Body of pancreas (tissue), 4 donors: Measurements from ENCODE around the gene CACNA2D3. TPM values are rescaled to one million over a fixed set of nuclear protein-coding genes. Genes with fewer than 3 reads are reported as not detected.

Experiments
- ATAC-seq: fragments of 150-250 bp; one replicate; pipeline ENCODE4 v1.9.1; 2016
- DNase-seq, 4 donors: peaks; one replicate each; pipeline ENCODE4 v3.0.0-alpha.2; 2019
- H3K27ac ChIP-seq, 4 donors: fragments of 200-600 bp; sonication (generic); 1 replicate in 3 of 4; 2 replicates in 1 of 4; pipeline versions ENCODE4 v1.5.1 to v1.6.1; 2016 to 2019; ENCODE audit warnings: mild to moderate bottlenecking in 1 of 4, mixed read lengths in 1 of 4, moderate library complexity in 1 of 4
- H3K27me3 ChIP-seq, 2 donors: fragments of 200-600 bp; sonication (generic); one replicate each; pipeline ENCODE4 v1.6.0; 2016; ENCODE audit warnings: mild to moderate bottlenecking in 1 of 2
- H3K36me3 ChIP-seq, 2 donors: fragments of 200-600 bp; sonication (generic); replicated peaks in 1 of 2; 2 replicates each; pipeline ENCODE4 v1.5.1; 2016; ENCODE audit warnings: low read depth in 2 of 2; ENCODE audit not compliant: insufficient read depth in 1 of 2
- H3K4me1 ChIP-seq: fragments of 200-600 bp; sonication (generic); one replicate; pipeline ENCODE4 v1.6.0; 2016
- H3K4me3 ChIP-seq, 2 donors: fragments of 200-600 bp; sonication (generic); 1 replicate in 1 of 2; 2 replicates in 1 of 2; pipeline ENCODE4 v1.5.1; 2016 to 2019
- H3K9me3 ChIP-seq, 3 donors: fragments of 200-600 bp; sonication (generic); 1 replicate in 2 of 3; 2 replicates in 1 of 3; pipeline ENCODE4 v1.5.1; 2016
- CTCF ChIP-seq, 7 experiments: fragments of 450-650 bp in 4 of 7; fragments of 200-600 bp in 3 of 7; sonication (generic) in 3 of 7; IDR thresholded peaks; one replicate each; pipeline ENCODE4 v1.5.1; 2016 to 2019; ENCODE audit warnings: antibody characterized with exemption in 7 of 7
- POLR2A ChIP-seq, 3 donors: fragments of 450-650 bp; IDR thresholded peaks; one replicate each; pipeline ENCODE4 v1.6.1; 2016; ENCODE audit warnings: antibody characterized with exemption in 3 of 3, mild to moderate bottlenecking in 2 of 3
- WGBS, 2 donors: methylation state at CpG; one replicate each; pipeline ENCODE4 v1.1.5; 2017; 5-methylcytosine and 5-hydroxymethylcytosine counted together
- intact Hi-C: fragments of 100-400 bp; cut with DNase I; formaldehyde crosslinking; loops from one replicate; pipeline ENCODE4 v1.15.1; 2023
- total RNA-seq, 2 donors: library from RNA; depleted of rRNA; stranded (reverse); fragments of >200 nt; gene quantifications; one replicate each; pipeline ENCODE4 v1.1.0, GENCODE V29; 2016

Gene CACNA2D3
- total RNA-seq, 2 donors from 2014 or later, result not detected

DNA sequence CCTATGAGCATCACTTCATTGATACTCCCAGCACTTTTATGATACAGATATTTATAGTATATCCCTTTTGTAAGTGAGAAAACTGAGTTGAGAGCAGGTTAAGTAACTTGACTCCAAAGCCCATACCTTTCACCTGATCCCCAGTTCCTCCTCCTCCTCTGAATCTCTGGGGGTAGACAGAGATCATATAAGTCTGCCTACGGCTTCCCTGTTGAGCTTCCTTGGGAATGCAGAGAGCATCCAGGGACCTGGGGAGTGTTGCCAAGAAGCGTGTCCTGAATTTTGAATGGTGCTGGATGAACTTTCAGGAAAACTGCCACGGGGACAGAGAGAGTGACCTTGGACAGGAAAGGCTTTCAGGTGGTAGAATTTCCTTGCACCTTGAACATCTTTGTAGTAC, 537.0 kb downstream of the CACNA2D3 start:
- DNase-seq, result no peak

DNA sequence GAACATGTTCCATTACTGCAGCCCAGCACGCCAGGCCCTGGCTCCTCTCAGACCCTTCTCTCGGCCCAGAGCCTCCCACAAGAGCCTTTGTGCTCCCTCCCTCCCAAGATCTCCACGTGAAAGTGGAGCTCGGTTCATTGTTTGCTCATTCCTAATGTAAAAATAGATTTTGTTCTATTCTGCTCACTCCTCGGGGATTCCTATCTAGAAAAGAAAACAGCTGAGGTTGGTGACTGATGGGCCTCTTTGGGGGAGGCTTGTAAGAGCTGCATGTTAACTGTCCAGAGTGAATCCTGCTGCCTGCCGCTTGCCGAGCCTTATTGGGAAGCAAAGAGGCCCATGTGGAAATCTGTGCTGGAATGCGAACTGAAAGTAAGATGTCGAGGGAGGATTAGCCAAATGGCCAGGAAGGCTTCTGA, 538.4 kb downstream of the CACNA2D3 start:
- Histone ChIP-seq H3K4me3 (no peak overlapping the region), H3K36me3 (no peaks in the 10 kb centered on the region), H3K27me3 (no peaks in the 10 kb centered on the region), H3K27ac (peak overlapping the region in 1 of 4 donors; percentile 5), H3K4me1 (no peaks in the 10 kb centered on the region), H3K9me3 (no peaks in the 10 kb centered on the region)
- intact Hi-C loops, result no loop called here
- TF ChIP-seq POLR2A (IDR thresholded peaks at IDR 0.05) (no peak), CTCF (IDR thresholded peaks at IDR 0.05) (no peak)
- DNase-seq (peak in 3 of 4 donors; percentile 14 to 32 (median 15)), ATAC-seq (no peak)
- 56 to 58% methylated on average over 9 of the region's 9 CpGs for WGBS, 2 donors

More for the DNA sequence above, 537.0 kb downstream of the CACNA2D3 start:
- H3K4me3 ChIP-seq, result no peak overlapping the region
- no peaks in the 10 kb centered on the region for H3K4me1 ChIP-seq
- H3K9me3 ChIP-seq, result no peaks in the 10 kb centered on the region
- no peak overlapping the region for H3K27ac ChIP-seq
- no peak for ATAC-seq
- H3K27me3 ChIP-seq, result no peaks in the 10 kb centered on the region
- WGBS, 2 donors, result 54 to 60% methylated on average over 3 of the region's 3 CpGs
- intact Hi-C loops, result no loop called here
- no peaks in the 10 kb centered on the region for H3K36me3 ChIP-seq
- no peak for TF ChIP-seq CTCF (IDR thresholded peaks at IDR 0.05)
- TF ChIP-seq POLR2A (IDR thresholded peaks at IDR 0.05), result no peak

GRCh38 chr3:54661151-54661550, 538.8 kb downstream of the CACNA2D3 start:
- no peaks in the 10 kb centered on the region for H3K9me3 ChIP-seq
- H3K27me3 ChIP-seq, result no peaks in the 10 kb centered on the region
- DNase-seq (no peak), ATAC-seq (no peak)
- H3K36me3 ChIP-seq, result no peaks in the 10 kb centered on the region
- 61 to 62% methylated on average over 3 of the region's 3 CpGs for WGBS, 2 donors
- TF ChIP-seq POLR2A (IDR thresholded peaks at IDR 0.05), result no peak
- TF ChIP-seq CTCF (IDR thresholded peaks at IDR 0.05), result no peak
- intact Hi-C loops, result no loop called here
- no peak overlapping the region for H3K27ac ChIP-seq
- no peak overlapping the region for H3K4me3 ChIP-seq
- H3K4me1 ChIP-seq, result no peaks in the 10 kb centered on the region

DNA sequence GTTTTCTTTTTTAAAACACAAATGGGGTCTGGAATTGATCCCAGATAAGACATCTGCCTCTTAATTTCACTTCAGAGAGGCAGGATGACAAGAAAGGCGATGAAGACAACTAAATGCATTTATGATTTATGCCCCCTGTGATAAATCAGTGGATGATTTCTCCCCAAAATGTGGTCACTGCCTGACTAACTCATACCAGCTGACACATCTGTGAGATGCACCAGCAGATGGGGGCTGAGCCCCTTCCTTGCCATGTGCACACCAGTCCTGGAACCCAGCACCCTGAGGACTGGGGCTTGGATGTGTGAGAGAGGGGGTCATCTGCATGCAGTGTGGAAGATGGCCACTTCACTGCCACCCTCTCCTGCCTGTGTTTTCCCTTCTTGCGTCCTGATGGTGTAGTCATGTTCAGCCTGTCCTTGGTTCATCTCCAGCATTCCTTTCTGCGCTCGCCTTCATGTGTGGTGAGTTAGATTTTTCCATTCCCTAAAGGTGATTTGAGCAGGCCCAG, 541.2 kb downstream of the CACNA2D3 start:
- H3K9me3 ChIP-seq, result no peaks in the 10 kb centered on the region
- ATAC-seq, result no peak
- H3K27ac ChIP-seq, result no peak overlapping the region
- H3K27me3 ChIP-seq, result no peaks in the 10 kb centered on the region
- no peak for TF ChIP-seq CTCF (IDR thresholded peaks at IDR 0.05)
- no peak for TF ChIP-seq POLR2A (IDR thresholded peaks at IDR 0.05)
- intact Hi-C loops, result no loop called here
- WGBS, 2 donors, result 90 to 91% methylated on average over 4 of the region's 4 CpGs
- H3K4me3 ChIP-seq, result no peak overlapping the region
- DNase-seq, result no peak
- H3K36me3 ChIP-seq, result no peaks in the 10 kb centered on the region
- H3K4me1 ChIP-seq, result no peaks in the 10 kb centered on the region

GRCh38 chr3:54665016-54665600, 542.8 kb downstream of the CACNA2D3 start:
- no peak for ATAC-seq
- Histone ChIP-seq H3K9me3 (no peaks in the 10 kb centered on the region), H3K27me3 (no peaks in the 10 kb centered on the region), H3K4me1 (no peaks in the 10 kb centered on the region), H3K27ac (no peak overlapping the region), H3K4me3 (no peak overlapping the region), H3K36me3 (no peaks in the 10 kb centered on the region)
- TF ChIP-seq CTCF (IDR thresholded peaks at IDR 0.05), result no peak
- TF ChIP-seq POLR2A (IDR thresholded peaks at IDR 0.05), result no peak
- 80 to 82% methylated on average over 8 of the region's 8 CpGs for WGBS, 2 donors
- intact Hi-C loops, result no loop called here
- no peak for DNase-seq
